Measurements from ENCODE around the gene NXPE2.

Gene NXPE2

GRCh38 chr11:114666760-114667159 is 11.6 kb upstream of the NXPE2 start:
- no peak for TF ChIP-seq CTCF (IDR thresholded peaks at IDR 0.05; ENCODE audit: low read length, missing control alignments)
- no peak overlapping the region for H3K4me3 ChIP-seq (replicated peaks; ENCODE audit: low read depth, low read length)
- no peak for DNase-seq (ENCODE audit: low read depth)

GRCh38 chr11:114668109-114668508 is 10.2 kb upstream of the NXPE2 start:
- no peak overlapping the region for H3K4me3 ChIP-seq (replicated peaks; ENCODE audit: low read depth, low read length)
- DNase-seq (ENCODE audit: low read depth) = no peak
- TF ChIP-seq CTCF (IDR thresholded peaks at IDR 0.05; ENCODE audit: low read length, missing control alignments) = no peak

GRCh38 chr11:114673661-114674060 is 4.7 kb upstream of the NXPE2 start:
- no peak for TF ChIP-seq CTCF (IDR thresholded peaks at IDR 0.05; ENCODE audit: low read length, missing control alignments)
- H3K4me3 ChIP-seq (replicated peaks; ENCODE audit: low read depth, low read length) = no peak overlapping the region
- no peak for DNase-seq (ENCODE audit: low read depth)

- DNase-seq (ENCODE audit: low read depth) = no peak
- no peak for TF ChIP-seq CTCF (IDR thresholded peaks at IDR 0.05; ENCODE audit: low read length, missing control alignments)
- H3K4me3 ChIP-seq (replicated peaks; ENCODE audit: low read depth, low read length) = no peak overlapping the region
Observed at GRCh38 chr11:114679505-114679904, 1.2 kb downstream of the NXPE2 start.

GRCh38 chr11:114683007-114683406 is 4.7 kb downstream of the NXPE2 start:
- TF ChIP-seq CTCF (IDR thresholded peaks at IDR 0.05; ENCODE audit: low read length, missing control alignments) = no peak
- no peak for DNase-seq (ENCODE audit: low read depth)

GRCh38 chr11:114684636-114685035 is 6.3 kb downstream of the NXPE2 start:
- DNase-seq (ENCODE audit: low read depth) = no peak
- TF ChIP-seq CTCF (IDR thresholded peaks at IDR 0.05; ENCODE audit: low read length, missing control alignments) = no peak
- no peak overlapping the region for H3K4me3 ChIP-seq (replicated peaks; ENCODE audit: low read depth, low read length)

More at GRCh38 chr11:114683007-114683406, 4.7 kb downstream of the NXPE2 start:
- no peak overlapping the region for H3K4me3 ChIP-seq (replicated peaks; ENCODE audit: low read depth, low read length)

GRCh38 chr11:114685097-114685496 is 6.8 kb downstream of the NXPE2 start:
- H3K4me3 ChIP-seq (replicated peaks; ENCODE audit: low read depth, low read length) = no peak overlapping the region
- no peak for TF ChIP-seq CTCF (IDR thresholded peaks at IDR 0.05; ENCODE audit: low read length, missing control alignments)
- DNase-seq (ENCODE audit: low read depth) = no peak
